Stimulated activated CD4-positive, alpha-beta T cell treated with anti-CD3 and anti-CD28 coated beads, TNF-alpha, amount 100 ng/mL, for 24 hours (primary cell): ENCODE results near the gene UNC79.

ENCODE experiments used
- DNase-seq, 3 experiments: peaks; one replicate each; pipeline ENCODE4 v3.0.0-alpha.2; 2020; ENCODE audit warnings: low read depth in 3 of 3

Gene UNC79

DNA sequence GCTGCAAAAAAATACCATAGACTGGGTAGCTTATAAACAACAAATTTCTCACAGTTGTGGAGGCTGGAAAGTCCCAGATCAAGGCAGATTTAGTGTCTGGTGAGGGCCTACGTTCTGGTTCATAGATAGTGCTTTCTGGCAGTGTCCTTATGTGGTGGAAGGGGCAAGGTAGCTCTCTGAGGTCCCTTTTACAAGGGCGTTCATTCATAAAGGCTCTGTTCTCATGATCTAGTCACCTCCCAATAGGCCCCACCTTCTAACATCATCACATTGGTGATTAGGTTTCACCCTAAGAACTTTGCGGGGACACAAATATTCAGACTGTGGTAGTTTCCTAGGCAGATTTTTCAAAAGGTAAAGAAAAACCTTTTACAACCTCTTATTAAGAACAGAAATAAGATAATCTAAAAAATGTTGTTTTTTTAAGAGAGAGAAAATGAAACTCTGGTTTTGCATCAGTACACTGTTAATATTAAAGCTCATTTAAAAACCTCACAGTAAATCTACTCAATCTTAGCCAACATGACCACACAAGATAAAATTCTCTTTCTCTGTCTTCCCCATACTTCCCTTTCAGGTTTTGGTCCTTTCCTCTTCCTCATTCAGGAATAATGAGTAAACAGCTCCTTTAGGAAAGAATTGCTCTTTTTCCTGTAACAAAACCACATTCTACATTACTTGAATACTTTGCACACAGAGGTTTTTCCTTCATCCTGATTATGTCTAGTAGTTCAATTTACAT, 117.5 kb downstream of the UNC79 start:
- no peak for DNase-seq

DNA sequence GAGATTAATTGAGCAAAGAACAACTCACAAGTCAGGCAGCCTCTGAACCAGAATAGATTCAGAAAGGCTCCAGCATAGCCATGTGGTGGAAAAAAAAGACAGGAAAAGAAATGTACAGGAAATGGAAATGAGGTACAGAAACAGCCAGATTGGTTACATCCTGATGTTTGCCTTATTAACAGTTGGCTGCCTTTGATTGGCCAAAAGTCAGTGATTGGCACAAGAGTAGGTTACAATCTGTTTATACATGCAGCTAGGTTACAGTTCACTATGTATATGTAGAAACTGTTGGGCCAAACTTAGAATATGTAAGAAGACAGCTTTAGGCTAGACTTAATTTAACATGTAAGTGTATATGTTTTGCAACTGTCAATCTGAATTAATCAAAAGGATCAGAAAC, 118.9 kb downstream of the UNC79 start:
- no peak for DNase-seq

DNA sequence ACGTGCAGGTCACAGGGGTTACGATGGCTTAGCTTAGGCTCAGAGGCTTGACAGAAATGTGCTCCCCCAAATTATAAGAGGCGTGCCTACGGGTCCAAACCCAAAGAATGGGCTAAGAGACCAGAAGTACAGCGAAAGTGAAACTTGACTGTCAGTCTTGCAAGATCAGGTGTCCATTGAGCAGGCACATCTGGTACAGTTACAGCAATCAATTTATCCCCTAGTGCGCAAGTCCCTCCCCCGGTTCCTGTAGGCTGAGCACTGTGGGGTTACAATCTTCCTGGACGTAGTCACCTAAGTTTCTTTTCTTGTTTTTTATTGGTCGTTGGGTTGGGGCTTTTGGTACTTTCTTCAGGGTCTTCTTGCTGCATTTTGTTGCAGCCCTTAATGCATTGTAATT, 134.2 kb downstream of the UNC79 start:
- no peak for DNase-seq

DNA sequence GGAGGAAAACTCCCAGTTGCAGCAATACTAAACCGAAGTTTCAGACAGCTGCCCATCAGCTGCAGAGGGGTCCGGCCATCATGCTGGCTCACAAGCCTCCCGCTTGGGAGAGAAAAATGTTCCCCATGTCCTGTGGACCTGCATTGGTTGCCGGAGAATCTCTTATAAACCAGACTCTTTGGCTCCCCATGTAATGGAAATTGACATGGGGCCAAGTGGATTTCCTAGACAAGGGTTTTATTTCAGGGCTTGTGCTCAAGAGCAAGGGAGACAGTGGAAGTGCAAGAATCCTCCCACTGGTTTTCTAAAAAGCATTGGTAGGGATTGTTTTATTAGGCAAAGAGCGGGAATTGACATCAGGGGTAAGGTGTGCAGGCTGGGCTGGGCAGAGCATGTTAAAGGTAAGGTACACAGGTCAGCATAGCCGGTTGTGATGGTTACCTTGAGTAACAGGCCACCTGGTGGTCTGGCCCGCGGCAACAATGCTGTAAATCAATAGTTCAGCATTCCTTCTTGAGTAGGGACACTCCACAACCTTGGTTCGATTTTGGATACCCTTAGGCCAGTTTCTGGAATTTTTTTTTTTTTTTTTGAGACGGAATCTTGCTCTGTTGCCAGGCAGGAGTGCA, 135.4 kb downstream of the UNC79 start:
- no peak for DNase-seq

DNA sequence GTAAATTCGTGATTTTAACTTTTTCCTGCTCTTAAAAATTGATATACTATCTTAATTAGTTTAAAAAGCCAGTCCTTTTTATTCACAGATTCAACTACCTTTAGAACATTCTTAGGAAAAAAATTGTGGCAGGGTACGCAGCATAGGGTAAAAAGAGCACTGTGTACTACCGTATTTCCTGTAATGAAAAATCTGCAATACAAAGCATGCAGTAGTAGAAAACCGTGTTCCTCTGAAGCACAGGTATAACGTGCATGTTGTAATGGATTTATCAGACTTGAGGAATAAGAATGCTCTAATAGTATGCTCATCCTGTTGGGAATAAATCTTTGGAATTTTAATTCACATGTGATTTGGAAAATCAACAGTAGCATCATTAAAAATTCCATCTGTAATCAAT, 140.5 kb downstream of the UNC79 start:
- DNase-seq: no peak

DNA sequence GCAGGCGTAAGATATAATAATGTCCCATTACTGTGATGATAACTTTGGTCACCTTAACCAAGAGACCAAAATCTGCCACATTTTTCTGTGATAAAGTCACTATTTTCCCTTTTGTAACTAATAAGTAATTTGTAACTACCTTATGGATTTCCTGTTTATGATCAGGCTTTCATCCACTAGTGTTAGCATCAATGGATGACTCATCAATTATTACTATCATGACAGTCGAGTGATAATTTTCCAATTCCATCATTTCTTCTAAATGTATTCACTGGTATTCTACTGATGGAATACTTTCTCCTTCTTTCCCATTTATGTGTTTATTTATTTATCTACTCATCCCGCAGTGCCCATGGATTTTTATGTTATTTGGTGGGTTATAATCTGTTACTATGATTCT, 148.4 kb downstream of the UNC79 start:
- DNase-seq: no peak

DNA sequence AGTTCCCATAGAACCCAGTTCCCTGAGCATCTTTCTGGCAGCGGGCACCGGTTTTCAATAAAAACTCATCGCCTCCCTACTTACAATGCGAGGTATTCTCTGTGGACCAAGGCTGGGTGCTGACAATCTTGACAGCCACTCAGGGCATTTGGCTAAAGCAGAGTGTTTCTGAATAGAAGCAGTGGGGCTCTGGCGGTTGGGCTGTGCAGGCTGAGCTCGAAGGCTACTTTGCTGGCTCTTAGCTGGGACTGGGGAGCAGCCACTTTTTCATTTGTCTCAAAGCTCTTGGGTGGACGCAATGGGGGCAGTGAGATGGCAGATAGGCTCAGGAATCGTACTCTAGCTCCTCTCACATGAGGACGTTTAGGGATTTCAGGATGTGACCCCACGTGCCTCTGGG, 151.8 kb downstream of the UNC79 start:
- DNase-seq: no peak

DNA sequence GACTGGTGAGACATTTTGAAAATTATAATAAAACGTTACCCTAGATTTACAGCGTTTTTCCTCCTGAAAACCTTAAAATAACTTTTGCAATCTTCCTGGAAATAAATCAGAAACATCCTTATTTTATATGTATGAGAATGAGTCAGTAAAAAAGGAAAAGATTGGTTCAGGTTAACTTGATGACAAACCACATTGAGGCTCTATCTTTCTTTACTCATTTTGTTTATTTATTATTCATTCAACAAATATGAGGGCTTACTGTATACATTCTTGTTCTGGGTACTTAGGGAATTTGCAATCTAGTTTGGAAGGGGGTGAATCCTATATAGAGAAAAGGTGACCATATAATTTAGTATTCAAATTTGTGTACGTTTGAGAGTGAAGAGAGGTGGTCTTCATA, 156.6 kb downstream of the UNC79 start:
- no peak for DNase-seq

DNA sequence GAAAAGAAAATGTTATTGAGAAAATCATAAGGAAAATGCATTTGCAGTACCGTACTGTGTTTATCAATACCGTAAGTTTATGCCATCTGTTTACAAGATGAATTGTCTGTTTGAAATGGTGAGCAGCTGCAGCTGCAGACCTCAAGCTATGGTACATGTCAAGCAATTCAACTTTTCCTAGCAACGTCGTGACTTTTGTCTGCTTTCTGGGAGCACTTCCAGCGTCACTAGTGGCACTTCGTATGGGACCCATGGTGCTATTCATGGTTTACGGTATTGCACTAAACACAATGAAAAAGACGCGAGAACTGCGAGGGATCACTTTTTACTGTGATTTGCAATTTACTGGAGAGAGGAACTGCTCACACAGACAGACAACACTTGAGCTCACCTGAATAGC, 160.8 kb downstream of the UNC79 start:
- DNase-seq: no peak

DNA sequence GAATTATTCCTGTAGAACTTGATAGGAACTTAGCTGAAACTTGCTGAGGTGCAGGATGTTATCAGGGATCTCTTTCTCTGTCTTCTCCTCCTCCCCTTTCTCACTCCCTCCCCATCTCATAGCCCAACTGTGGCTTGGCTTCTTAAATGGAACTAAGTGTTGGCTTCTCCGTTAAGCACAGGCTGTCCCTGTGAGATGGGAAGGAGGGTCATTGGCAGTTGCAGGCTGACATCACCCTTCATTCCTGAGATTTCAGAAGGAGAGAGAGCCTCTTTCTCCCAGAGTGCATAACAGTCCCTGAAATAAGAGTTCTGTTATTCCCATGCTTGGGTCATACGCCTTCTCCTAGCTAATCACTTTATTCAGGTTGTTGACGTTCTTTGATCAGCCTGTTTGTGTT, 162.0 kb downstream of the UNC79 start:
- no peak for DNase-seq

DNA sequence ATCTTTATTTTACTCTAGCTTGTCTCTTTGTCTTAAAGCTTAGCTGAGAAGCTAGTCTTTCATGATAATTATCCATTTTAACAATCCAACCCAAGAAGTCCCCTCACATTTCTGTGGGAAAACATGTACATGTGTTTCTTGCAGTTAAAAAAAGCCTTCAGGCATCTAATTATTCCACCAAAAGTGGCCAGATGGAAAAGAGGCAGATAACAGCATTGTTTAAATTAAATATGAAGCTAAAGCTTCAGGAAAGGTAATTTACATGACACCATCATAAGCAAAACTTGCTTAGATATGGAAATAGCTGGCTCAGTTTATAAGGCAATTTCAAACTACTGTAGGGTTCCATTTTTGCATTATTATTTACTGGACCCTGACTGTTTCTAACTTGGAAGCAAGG, 175.4 kb downstream of the UNC79 start:
- no peak for DNase-seq

DNA sequence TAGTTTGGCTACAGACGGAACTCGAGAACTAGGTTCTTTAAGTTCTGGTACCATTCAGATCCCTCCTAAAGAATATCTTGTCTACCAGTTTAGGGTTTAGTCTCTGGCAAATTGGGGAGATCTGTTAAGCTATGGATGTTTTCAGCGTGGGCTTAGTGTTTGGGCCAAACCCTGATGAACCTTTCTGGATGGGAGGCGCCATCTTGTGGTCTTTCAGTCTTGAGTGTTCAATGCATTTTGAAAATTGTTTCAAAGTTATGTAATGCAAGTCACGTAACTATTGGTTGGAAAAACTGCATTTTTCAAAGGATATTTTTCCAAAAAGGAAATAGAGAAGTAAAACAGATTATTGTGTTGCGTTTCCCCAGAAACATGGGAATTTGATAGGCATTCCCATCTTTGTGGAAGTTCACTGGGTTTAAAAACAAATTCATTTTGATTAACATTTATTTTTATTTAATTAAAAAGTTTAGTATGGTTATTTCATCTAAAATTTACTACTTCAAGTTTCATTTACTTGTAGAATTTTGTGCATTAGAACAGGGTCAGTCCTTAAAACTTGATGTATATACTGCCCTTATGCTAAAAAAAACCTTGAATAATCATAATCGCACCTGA, 188.5 kb downstream of the UNC79 start:
- DNase-seq: peak in 1 of 3 experiments; percentile 2

DNA sequence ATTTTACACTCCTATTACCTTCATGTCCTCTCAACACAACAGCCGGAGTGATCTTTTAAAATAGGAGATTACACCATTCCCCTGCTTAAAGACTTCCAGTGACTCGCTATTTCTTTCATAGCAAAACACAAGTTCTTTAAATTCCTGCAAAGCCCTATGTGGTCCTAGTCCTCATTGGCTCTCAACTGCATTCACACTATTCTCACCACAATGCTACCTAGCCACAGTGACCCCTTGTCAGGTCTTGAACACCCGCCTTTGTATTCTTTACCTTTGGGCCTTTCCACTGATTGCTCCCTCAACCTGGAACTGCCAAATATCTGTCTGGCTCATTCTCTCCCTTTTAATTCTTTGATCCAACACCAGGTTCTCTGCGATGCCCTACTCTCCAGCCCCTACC, 197.3 kb downstream of the UNC79 start:
- DNase-seq: no peak

DNA sequence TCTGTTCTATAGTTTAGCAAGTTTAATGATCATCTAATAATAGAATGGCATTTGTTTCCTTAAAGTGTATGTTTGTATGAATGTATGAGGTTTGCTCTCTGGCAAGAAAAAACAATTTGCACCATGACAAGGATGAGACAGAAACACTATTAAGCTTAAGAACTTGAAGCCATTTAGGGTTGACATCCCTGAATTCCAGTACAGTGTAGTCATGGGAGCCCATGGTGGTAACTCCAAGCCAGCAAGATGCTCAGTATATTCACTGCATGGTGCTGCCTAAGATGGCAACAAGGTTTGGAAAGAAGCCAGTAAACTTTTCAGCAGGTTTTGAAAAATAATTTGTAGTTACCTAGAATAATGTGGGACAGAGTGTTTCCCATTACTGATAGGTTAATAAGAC, 198.9 kb downstream of the UNC79 start:
- DNase-seq: no peak

DNA sequence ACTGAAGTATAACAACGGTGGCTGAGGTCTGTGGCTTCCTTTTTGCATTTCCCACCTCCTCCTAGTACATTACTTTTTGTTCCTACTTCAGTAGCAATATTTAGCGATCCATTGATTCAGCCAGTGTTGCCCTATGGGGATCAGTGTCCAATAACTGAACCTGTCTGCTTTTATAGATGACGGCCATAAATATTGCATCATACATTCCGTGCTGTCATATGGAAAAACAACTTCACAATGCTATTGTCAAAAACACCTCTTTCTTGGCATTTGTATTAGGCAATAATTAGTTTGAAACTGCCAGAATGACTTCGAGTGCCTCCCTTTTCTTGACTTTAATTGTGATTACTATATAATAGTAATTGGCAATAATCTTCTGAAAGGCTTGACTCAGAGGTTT, 208.1 kb downstream of the UNC79 start:
- no peak for DNase-seq

DNA sequence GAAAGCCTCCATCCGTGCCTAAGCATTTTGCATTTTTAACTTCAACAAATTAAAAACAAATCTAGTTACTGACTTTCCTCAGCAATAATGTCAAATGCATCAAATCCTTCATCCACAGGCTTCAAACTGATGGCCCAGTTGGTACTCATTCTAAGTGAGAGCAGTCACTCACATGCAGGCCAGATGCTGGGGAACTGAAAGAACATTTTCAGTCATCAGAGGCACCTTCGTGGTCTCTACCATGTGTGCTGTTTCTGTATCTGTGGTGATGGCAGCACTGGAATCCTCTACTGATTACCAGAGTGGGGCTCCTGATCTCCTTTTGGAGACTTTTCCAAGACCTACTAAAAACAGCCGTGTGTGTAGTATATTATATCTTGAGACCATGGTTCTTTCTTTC, 212.4 kb downstream of the UNC79 start:
- no peak for DNase-seq

DNA sequence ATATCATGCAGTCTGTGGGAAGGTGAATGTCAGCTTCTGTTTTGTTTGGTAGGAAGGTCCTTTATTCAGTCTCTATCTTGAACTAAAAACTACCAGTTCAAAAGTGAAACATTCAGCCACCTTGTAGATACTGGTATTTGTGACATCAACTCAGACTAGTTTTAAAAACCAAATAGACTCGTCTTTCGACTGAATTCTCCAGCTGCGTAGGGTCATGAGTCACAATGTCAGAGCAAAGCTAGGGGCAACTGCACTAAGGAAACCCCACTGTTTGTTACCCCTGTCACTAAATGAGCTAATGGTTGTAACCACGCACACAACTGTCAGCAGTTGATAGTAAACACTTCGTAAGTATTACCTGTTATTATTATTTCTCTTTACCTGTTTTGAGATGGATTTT, 212.9 kb downstream of the UNC79 start:
- no peak for DNase-seq

DNA sequence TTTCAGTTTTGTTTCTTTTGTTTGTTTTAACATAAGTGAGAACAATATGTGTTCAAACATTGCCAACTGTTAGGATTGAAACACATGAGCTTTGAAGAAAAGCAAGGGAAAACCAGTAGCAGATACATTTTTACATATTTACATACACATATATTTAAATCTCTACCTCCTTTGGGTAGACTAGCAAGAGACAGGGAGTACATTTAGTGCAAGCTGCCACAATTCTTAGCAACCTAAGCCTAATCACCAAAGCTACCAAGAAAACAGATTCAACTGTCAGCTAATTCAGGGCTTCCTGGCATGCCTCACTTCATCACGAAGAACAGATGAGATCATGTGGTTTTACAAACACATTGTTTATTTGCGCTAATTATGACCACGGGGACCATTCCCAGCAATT, 214.5 kb downstream of the UNC79 start:
- DNase-seq: no peak

DNA sequence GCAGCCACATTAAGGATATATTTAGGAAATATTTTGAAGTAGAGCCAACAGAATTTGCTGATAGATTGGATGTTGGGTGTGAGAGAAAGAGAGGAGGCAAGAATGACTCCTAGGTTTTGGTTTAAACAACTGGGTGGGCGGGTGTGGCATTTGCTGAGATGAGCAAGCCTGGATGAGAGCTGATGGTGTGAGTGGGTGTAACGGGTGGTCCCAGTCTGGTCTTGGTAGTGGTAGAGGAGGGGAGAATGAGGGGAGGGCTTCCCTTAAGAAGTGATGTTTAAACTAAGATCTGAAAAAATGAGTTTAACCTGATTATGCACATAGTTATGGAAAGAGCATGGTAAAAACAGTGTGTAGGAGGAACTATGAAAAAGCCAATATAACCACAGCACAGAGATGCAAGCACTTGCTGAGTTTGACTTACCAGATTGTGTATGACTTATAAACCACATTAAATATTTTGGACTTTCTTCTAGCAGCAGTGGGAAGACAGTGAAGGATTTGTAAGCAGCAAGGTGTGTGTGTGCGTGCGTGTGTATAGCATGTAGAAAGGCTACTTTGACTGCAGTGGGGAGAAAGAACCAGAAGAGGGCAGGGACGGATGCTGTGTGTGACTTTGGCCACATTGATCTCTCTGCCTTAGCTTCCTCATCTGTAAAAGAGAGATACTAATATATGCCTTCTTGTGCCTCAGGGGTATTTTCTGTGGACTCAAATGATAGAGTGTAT, 217.9 kb downstream of the UNC79 start:
- DNase-seq: peak in 1 of 3 experiments; percentile 18

DNA sequence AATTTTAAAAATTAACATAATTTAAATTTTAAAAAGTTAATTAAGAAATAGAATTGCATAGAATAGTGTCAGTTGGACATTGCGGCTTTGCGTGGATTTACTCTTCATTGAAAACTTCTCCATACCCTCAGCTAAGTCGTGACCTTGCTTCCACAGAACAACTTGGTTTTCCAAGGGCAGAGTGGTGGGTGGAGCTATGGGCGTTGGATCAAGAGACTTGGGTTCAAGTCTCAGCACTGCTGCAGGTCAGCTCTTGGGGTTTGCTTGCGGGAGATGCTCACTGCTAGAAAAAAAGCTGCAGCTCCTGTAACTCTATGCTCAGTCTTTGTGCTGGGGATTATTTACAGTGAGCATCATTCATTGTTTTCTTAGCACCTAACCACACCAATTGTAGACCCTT, 223.9 kb downstream of the UNC79 start:
- DNase-seq: no peak

DNA sequence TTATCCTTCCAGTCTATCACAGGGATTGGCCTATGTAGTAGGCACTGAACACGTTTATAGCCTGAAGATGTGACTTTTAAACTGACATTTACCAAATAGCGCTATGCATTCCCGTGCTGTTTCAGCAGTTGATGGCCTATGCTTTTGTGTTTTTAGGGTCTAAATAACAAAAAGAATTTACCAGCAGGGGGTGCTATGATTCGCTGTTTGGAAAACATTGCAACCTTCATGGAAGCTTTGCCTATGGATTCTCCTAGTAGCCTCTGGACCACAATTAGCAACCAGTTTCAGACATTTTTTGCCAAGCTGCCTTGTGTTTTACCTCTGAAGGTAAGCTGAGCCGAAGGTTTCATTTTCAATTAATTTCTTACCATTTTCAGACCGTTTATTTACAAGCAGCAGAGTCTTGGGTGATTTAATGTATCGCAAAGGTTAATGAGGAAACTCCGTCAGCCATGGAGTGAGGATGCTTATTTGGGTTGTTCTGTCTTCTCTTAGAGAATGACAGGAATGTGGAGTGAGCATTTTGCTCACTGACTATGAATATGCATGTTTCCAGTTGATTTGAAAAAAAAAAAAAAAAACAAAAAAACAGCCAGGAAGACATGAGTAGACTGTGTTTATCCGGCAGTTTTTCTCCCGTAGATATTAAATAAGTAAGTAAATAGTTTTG, 224.5 kb downstream of the UNC79 start:
- DNase-seq: no peak

DNA sequence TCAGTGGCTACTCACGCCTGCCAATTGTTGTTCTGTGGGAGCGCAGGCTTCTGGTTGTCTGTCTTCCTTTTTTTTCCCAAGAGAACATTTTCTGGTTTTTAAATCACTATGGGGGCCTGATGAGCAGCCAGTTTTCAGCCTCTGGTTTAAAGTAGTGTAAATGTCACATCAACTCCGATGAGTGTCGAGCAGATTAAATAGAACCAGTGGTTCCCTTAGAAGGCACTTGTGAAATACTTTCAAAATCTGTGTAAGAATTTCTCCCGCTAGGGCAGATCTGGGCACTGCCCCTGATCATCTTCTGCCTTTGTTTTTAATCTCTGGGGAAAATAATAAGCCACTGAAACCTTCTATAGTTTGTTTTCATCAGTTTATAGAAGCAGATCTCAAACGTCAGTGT, 227.1 kb downstream of the UNC79 start:
- no peak for DNase-seq
